Prostate gland (tissue), 2 donors: ENCODE results near the gene STIM1. TPM values are rescaled to one million over a fixed set of nuclear protein-coding genes. Genes with fewer than 3 reads are reported as not detected.

Experiments used
- DNase-seq: peaks from one replicate; pipeline ENCODE4 v3.0.0-alpha.2; 2019; ENCODE audit warnings: low spot score
- H3K27ac ChIP-seq, 2 donors: fragments of 200-600 bp; sonication (generic); 2 replicates each; pipeline ENCODE4 v1.5.1; 2017 to 2019
- H3K27me3 ChIP-seq: fragments of 200-600 bp; sonication (generic); replicated peaks from 2 replicates; pipeline ENCODE4 v1.5.1; 2019; ENCODE audit not compliant: insufficient read depth
- H3K36me3 ChIP-seq, 2 donors: fragments of 200-600 bp; sonication (generic); 1 replicate in 1 of 2; 2 replicates in 1 of 2; pipeline versions ENCODE4 v1.5.1 to v1.8.1; 2017 to 2019
- H3K4me1 ChIP-seq: fragments of 200-600 bp; sonication (generic); replicated peaks from 2 replicates; pipeline ENCODE4 v1.5.1; 2019
- H3K4me3 ChIP-seq, 2 donors: fragments of 200-600 bp; sonication (generic); 2 replicates each; pipeline ENCODE4 v1.5.1; 2017 to 2019
- H3K9me3 ChIP-seq: fragments of 200-600 bp; sonication (generic); 2 replicates; pipeline ENCODE4 v1.5.1; 2017
- CTCF ChIP-seq, 4 experiments: fragments of 200-600 bp in 2 of 4; fragments of 450-650 bp in 2 of 4; sonication (generic) in 2 of 4; IDR thresholded peaks; 1 replicate in 3 of 4; 2 replicates in 1 of 4; pipeline ENCODE4 v1.5.1; 2016 to 2019; ENCODE audit warnings: antibody characterized with exemption in 4 of 4, mild to moderate bottlenecking in 2 of 4, moderate library complexity in 2 of 4
- POLR2A ChIP-seq: fragments of 450-650 bp; IDR thresholded peaks from one replicate; pipeline ENCODE4 v1.6.1; 2016; ENCODE audit warnings: antibody characterized with exemption, mild to moderate bottlenecking
- POLR2AphosphoS5 ChIP-seq: sonication (generic); formaldehyde crosslinking; IDR thresholded peaks from one replicate; pipeline ENCODE4 v1.6.1; 2017; ENCODE audit warnings: antibody characterized with exemption
- WGBS: methylation state at CpG from one replicate; pipeline ENCODE4 v1.1.5; 2018; 5-methylcytosine and 5-hydroxymethylcytosine counted together
- intact Hi-C: fragments of 100-400 bp; cut with DNase I; formaldehyde crosslinking; loops from one replicate; pipeline ENCODE4 v1.14.2; 2022
- small RNA-seq, 2 donors: library from RNA; depleted of rRNA; stranded (forward); fragments of <200 nt; gene quantifications; one replicate each; pipeline ENCODE3, GENCODE V24; 2016
- total RNA-seq, 2 donors: library from RNA; depleted of rRNA; stranded (reverse); fragments of >200 nt; gene quantifications; one replicate each; pipeline ENCODE4 v1.1.0, GENCODE V29; 2016

Gene STIM1
- total RNA-seq, 2 donors from 2014 or later: 34.1 to 65.0 TPM

DNA sequence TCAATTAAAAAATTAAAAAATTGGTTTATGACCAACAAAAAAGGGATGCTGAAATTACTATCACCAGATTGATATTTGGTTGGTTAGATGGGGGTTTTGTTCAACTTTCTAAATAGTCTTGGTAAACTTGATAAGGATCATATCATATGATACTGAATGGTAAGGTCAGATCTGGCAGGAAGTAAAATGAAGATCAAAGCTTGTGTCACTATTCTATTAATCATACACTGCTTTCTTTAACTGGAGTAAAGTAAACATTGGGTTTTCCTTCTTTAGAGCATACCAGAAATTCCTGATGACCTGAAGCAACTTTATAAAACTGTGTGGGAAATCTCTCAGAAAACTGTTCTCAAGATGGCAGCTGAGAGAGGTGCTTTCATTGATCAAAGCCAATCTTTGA, 279.3 kb downstream of the STIM1 start:
- no peak overlapping the region for H3K4me3 ChIP-seq
- no peak overlapping the region for H3K27ac ChIP-seq
- no peaks in the 10 kb centered on the region for H3K9me3 ChIP-seq
- no peaks in the 10 kb centered on the region for H3K4me1 ChIP-seq
- intact Hi-C loops: no loop called here
- no peaks in the 10 kb centered on the region for H3K36me3 ChIP-seq
- no peak for DNase-seq
- TF ChIP-seq POLR2A: no peak
- TF ChIP-seq CTCF (IDR thresholded peaks at IDR 0.05): no peak
- no peak for TF ChIP-seq POLR2AphosphoS5
- H3K27me3 ChIP-seq: no peaks in the 10 kb centered on the region

DNA sequence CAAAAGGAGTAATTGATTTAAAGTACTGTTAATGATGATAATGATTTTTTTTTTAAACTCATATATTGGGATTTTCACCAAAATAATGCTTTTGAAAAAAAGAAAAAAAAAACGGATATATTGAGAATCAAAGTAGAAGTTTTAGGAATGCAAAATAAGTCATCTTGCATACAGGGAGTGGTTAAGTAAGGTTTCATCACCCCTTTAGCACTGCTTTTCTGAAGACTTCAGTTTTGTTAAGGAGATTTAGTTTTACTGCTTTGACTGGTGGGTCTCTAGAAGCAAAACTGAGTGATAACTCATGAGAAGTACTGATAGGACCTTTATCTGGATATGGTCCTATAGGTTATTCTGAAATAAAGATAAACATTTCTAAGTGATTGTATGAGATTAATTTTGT, 283.0 kb downstream of the STIM1 start:
- no peak for DNase-seq
- no peaks in the 10 kb centered on the region for H3K36me3 ChIP-seq
- H3K4me1 ChIP-seq: no peaks in the 10 kb centered on the region
- H3K9me3 ChIP-seq: no peaks in the 10 kb centered on the region
- 98% methylated on average over 1 of the region's 1 CpG for WGBS
- no peak overlapping the region for H3K4me3 ChIP-seq
- no peak for TF ChIP-seq POLR2AphosphoS5
- no peak for TF ChIP-seq POLR2A
- no peak for TF ChIP-seq CTCF (IDR thresholded peaks at IDR 0.05)
- H3K27ac ChIP-seq: no peak overlapping the region
- intact Hi-C loops: no loop called here
- H3K27me3 ChIP-seq: no peaks in the 10 kb centered on the region

DNA sequence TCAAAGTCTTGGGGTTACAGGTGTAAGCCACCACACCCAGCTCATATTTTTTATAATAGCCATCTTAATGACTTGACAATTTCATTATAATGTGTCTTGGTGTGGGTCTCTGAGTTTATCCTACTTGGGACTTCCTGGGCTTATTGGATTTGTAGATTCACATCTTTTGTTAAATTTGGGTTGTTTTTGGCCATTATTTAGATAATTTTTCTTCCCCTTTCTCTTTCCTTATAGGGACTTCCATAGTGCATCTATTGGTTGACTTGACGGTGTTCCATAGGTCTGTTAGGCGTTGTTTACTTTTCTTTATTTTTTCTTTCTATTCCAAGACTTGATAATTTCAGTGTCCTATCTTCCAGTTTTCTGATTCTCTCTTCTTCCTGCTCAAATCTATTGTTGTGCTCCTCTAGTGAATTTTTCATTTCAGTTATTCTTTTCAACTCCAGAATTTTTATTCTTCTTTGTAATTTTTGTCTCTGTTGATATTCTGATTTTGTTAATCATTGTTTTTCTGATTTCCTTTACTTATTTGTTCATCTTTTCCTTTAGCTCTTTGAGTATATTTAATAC, 284.7 kb downstream of the STIM1 start:
- no peaks in the 10 kb centered on the region for H3K9me3 ChIP-seq
- H3K4me3 ChIP-seq: no peak overlapping the region
- no peaks in the 10 kb centered on the region for H3K4me1 ChIP-seq
- WGBS: 98% methylated on average over 2 of the region's 2 CpGs
- no peak for DNase-seq
- H3K36me3 ChIP-seq: no peaks in the 10 kb centered on the region
- intact Hi-C loops: no loop called here
- no peaks in the 10 kb centered on the region for H3K27me3 ChIP-seq
- TF ChIP-seq POLR2A (no peak), CTCF (IDR thresholded peaks at IDR 0.05) (no peak), POLR2AphosphoS5 (no peak)
- no peak overlapping the region for H3K27ac ChIP-seq

Small RNA genes within 50 kb of the gene (small RNA-seq; reads per million reads assigned to genes)
- gene AC087441.2 (0 reads per million in 2 donors), gene RF00409 (0 reads per million in 2 donors), gene RPS29P20 (0 reads per million in 2 donors)

Other genes with a start within 250 kb of the STIM1 start
- 1 to 10 TPM in 1 of 2 donors, not detected in 1; 3.1 TPM for gene ART5, start 213.7 kb upstream of the STIM1 start, total RNA-seq
- gene ART1, start 210.5 kb upstream of the STIM1 start, total RNA-seq: not detected
- gene CHRNA10, start 184.3 kb upstream of the STIM1 start, total RNA-seq: under 1 TPM; 0.74 to 0.96 TPM
- 100 to 1,000 TPM; 127 to 136 TPM for gene NUP98, start 58.1 kb upstream of the STIM1 start, total RNA-seq
- gene PGAP2, start 47.1 kb upstream of the STIM1 start, total RNA-seq: 10 to 100 TPM; 26.6 to 33.5 TPM
- gene RHOG, start 14.7 kb upstream of the STIM1 start, total RNA-seq: 10 to 100 TPM; 41.1 to 56.4 TPM
- 10 to 100 TPM; 32.6 to 61.8 TPM for gene RRM1, start 239.1 kb downstream of the STIM1 start, total RNA-seq